GM13977 (cell line): ENCODE measurements around the gene MCU.

ENCODE experiments used
- DNase-seq: peaks from one replicate; pipeline ENCODE4 v3.0.0; 2012; ENCODE audit warnings: low spot score
- in situ Hi-C: fragments of 300-500 bp; cut with MboI; formaldehyde crosslinking; loops from one replicate; pipeline ENCODE4 v1.12.0; 2022; ENCODE audit warnings: low sequenced_read_pairs, low pct_unique_long_range_greater_than_20kb, mixed read lengths, inconsistent platforms; ENCODE audit not compliant: unreplicated experiment
- TF ChIP-seq, protein P1 (sequence below): IDR thresholded peaks from 2 replicates; pipeline ENCODE4 v1.5.1; 2012; ENCODE audit warnings: mild to moderate bottlenecking, control low read depth; ENCODE audit not compliant: insufficient read depth; ENCODE audit errors: extremely low read depth, missing control alignments

The MCU gene

GRCh38 chr10:72925951-72926465, 234.1 kb downstream of the MCU start:
- TF ChIP-seq, protein P1, sequence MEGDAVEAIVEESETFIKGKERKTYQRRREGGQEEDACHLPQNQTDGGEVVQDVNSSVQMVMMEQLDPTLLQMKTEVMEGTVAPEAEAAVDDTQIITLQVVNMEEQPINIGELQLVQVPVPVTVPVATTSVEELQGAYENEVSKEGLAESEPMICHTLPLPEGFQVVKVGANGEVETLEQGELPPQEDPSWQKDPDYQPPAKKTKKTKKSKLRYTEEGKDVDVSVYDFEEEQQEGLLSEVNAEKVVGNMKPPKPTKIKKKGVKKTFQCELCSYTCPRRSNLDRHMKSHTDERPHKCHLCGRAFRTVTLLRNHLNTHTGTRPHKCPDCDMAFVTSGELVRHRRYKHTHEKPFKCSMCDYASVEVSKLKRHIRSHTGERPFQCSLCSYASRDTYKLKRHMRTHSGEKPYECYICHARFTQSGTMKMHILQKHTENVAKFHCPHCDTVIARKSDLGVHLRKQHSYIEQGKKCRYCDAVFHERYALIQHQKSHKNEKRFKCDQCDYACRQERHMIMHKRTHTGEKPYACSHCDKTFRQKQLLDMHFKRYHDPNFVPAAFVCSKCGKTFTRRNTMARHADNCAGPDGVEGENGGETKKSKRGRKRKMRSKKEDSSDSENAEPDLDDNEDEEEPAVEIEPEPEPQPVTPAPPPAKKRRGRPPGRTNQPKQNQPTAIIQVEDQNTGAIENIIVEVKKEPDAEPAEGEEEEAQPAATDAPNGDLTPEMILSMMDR, result no peak
- no peak for DNase-seq
- in situ Hi-C loops, result no loop called here

GRCh38 chr10:72927485-72927884, 235.5 kb downstream of the MCU start:
- TF ChIP-seq, protein P1, result no peak
- in situ Hi-C loops, result no loop called here
- DNase-seq, result no peak

DNA sequence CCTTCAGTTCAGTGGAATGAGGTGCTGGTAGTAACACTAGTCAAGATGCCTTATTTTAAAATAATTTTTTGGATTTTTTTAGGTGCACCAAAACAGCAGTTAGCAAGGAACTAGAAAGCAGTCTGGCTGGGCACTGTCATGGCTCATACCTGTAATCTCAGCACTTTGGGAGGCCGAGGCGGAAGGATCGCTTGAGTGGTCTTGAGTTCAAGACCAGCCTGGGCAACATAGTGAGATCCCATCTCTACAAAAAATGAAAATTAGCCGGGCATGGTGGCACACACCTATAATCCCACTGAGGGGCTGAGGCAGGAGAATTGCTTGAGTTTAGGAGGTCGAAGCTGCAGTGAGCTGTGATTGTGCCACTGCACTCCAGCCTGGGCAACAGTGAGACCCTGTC, 236.9 kb downstream of the MCU start:
- TF ChIP-seq, protein P1, result no peak
- DNase-seq, result no peak
- in situ Hi-C loops, result no loop called here

- DNase-seq, result no peak
- TF ChIP-seq, protein P1, result no peak
- in situ Hi-C loops, result no loop called here
These were observed 238.3 kb downstream of the MCU start for GRCh38 chr10:72930276-72930675.

DNA sequence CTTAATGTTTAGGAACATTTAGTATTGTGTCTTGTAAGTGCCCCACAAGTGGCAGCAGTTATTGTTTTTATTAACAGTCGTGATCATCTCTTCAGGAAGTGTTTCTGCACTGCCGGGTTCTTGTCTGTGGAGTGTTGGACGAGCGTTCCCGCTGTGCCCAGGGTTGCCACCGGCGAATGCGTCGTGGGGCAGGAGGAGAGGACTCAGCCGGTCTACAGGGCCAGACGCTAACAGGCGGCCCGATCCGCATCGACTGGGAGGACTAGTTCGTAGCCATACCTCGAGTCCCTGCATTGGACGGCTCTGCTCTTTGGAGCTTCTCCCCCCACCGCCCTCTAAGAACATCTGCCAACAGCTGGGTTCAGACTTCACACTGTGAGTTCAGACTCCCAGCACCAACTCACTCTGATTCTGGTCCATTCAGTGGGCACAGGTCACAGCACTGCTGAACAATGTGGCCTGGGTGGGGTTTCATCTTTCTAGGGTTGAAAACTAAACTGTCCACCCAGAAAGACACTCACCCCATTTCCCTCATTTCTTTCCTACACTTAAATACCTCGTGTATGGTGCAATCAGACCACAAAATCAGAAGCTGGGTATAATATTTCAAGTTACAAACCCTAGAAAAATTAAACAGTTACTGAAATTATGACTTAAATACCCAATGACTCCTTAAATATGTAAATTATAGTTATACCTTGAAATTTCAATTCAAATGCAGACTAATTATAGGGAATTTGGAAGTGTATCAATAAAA, 240.5 kb downstream of the MCU start:
- in situ Hi-C loops, result no loop called here
- TF ChIP-seq, protein P1, result no peak
- DNase-seq, result no peak

- TF ChIP-seq, protein P1, result no peak
- in situ Hi-C loops, result no loop called here
- DNase-seq, result no peak
These were observed 243.4 kb downstream of the MCU start for GRCh38 chr10:72935361-72935760.
